Ovary (tissue), 9 donors: ENCODE data around the gene TMCC3. TPM values are rescaled to one million over a fixed set of nuclear protein-coding genes. Genes with fewer than 3 reads are reported as not detected.

Experiments used
- DNase-seq, 5 donors: peaks; one replicate each; pipeline ENCODE4 v3.0.0-alpha.2; 2019 to 2020
- H3K27ac ChIP-seq, 2 donors: fragments of 200-600 bp; one replicate each; pipeline versions ENCODE4 v1.5.1 to v1.8.0; 2019 to 2022
- H3K27me3 ChIP-seq: fragments of 200-600 bp; one replicate; pipeline ENCODE4 v1.8.0; 2022
- H3K36me3 ChIP-seq: fragments of 200-600 bp; sonication (generic); one replicate; pipeline ENCODE4 v1.5.1; 2019
- H3K4me1 ChIP-seq: one replicate; pipeline ENCODE4 v1.8.1; 2013; ENCODE audit warnings: mild to moderate bottlenecking, moderate library complexity; ENCODE audit not compliant: insufficient read depth
- H3K4me3 ChIP-seq: fragments of 200-600 bp; sonication (generic); one replicate; pipeline ENCODE4 v1.5.1; 2017
- H3K9me3 ChIP-seq, 2 donors: fragments of 200-600 bp in 1 of 2; sonication (generic) in 1 of 2; one replicate each; pipeline versions ENCODE4 v1.5.1 to v1.8.1; 2013 to 2019; ENCODE audit warnings: mild to moderate bottlenecking in 1 of 2, moderate library complexity in 1 of 2
- CTCF ChIP-seq, 3 donors: fragments of 450-650 bp in 2 of 3; fragments of 200-600 bp in 1 of 3; IDR thresholded peaks; one replicate each; pipeline versions ENCODE4 v1.5.1 to v1.8.0; 2016 to 2022; ENCODE audit warnings: antibody characterized with exemption in 3 of 3, mild to moderate bottlenecking in 1 of 3
- EP300 ChIP-seq: sonication (generic); formaldehyde crosslinking; IDR thresholded peaks from one replicate; pipeline ENCODE4 v1.6.1; 2017; ENCODE audit warnings: antibody characterized with exemption
- POLR2A ChIP-seq: fragments of 450-650 bp; IDR thresholded peaks from one replicate; pipeline ENCODE4 v1.6.1; 2017; ENCODE audit warnings: antibody characterized with exemption, mild to moderate bottlenecking, moderate library complexity
- WGBS, 3 donors: extraction: QIAGEN DNeasy Blood & Tissue Kit in 1 of 3; methylation state at CpG; one replicate each; pipeline versions ENCODE4 v1.1.5 to v1.1.7; 2013 to 2017; 5-methylcytosine and 5-hydroxymethylcytosine counted together
- intact Hi-C, 4 donors: fragments of 100-400 bp; cut with DNase I; formaldehyde crosslinking; loops; one replicate each; pipeline versions ENCODE4 v1.11.0 to v1.15.1; 2022 to 2023
- polyA plus RNA-seq, 2 donors: library from polyadenylated mRNA; stranded (reverse); fragments of 200-250 nt in 1 of 2; fragments of 350-450 nt in 1 of 2; fragmentation: Illumina TruSeq in 1 of 2; extraction: RNeasy Lipid Tissue Mini Kit (QIAGEN cat#74804) in 1 of 2; gene quantifications; one replicate each; pipeline ENCODE4 v1.2.3, GENCODE V29; 2013 to 2014
- total RNA-seq, 7 donors: library from RNA; depleted of rRNA in 2 of 7; stranded (reverse); fragments of >200 nt in 2 of 7; fragmentation: NEBNext Ultra II Directional in 3 of 7; extraction: Animal tissue kit (Norgen Biotek cat#: 25700) in 3 of 7; gene quantifications; one replicate each; pipeline versions ENCODE4 v1.1.0 to v1.2.4, GENCODE V29; 2016 to 2023
- donor health status: DM: no; HTN: no; CAD: no; lungs with moderate emphysema.
- donor health status: DM: no; HTN: no; CAD: no.
- donor health status: Bipolar disorder and iron deficiency.
- donor health status: DM: yes; HTN: yes; CAD: no.
- donor health status: DM: no; HTN: no; CAD: no.
- donor health status: DM: yes; HTN: yes; CAD: no.

The TMCC3 gene
- total and polyA plus RNA-seq, 9 donors: 4.8 to 24.6 (median 9.6) TPM

GRCh38 chr12:94648578-94648977 is 1.8 kb downstream of the TMCC3 start:
- intact Hi-C loops: loop anchor here in 1 of 4 donors (10.0 kb wide), 1 partner anchor 226 kb away; no protein-coding TSS in a partner anchor
- Histone ChIP-seq H3K27me3 (no peaks in the 10 kb centered on the region), H3K9me3 (no peaks in the 10 kb centered on the region), H3K4me3 (no peak overlapping the region), H3K4me1 (no peaks in the 10 kb centered on the region), H3K36me3 (no peaks in the 10 kb centered on the region), H3K27ac (no peak overlapping the region)
- TF ChIP-seq EP300 (no peak), POLR2A (no peak), CTCF (IDR thresholded peaks at IDR 0.05) (no peak)
- no peak for DNase-seq
- WGBS, 3 donors: 72 to 88% (median 79%) methylated on average over 4 of the region's 4 CpGs

GRCh38 chr12:94644141-94644979 is 6.0 kb downstream of the TMCC3 start:
- H3K9me3 ChIP-seq: no peaks in the 10 kb centered on the region
- WGBS, 3 donors: 72 to 77% (median 76%) methylated on average over 14 of the region's 14 CpGs
- no peaks in the 10 kb centered on the region for H3K4me1 ChIP-seq
- H3K36me3 ChIP-seq: no peaks in the 10 kb centered on the region
- H3K4me3 ChIP-seq: no peak overlapping the region
- H3K27ac ChIP-seq: no peak overlapping the region
- no peaks in the 10 kb centered on the region for H3K27me3 ChIP-seq
- DNase-seq: no peak
- intact Hi-C loops: loop anchor here in 1 of 4 donors (10.0 kb wide), 1 partner anchor 230 kb away; no protein-coding TSS in a partner anchor
- TF ChIP-seq EP300 (no peak), CTCF (IDR thresholded peaks at IDR 0.05) (no peak), POLR2A (no peak)

- Histone ChIP-seq H3K27ac (no peak overlapping the region), H3K36me3 (no peaks in the 10 kb centered on the region), H3K9me3 (no peaks in the 10 kb centered on the region), H3K27me3 (no peaks in the 10 kb centered on the region), H3K4me1 (no peaks in the 10 kb centered on the region), H3K4me3 (no peak overlapping the region)
- DNase-seq: no peak
- TF ChIP-seq POLR2A: no peak
- TF ChIP-seq EP300: no peak
- no peak for TF ChIP-seq CTCF (IDR thresholded peaks at IDR 0.05)
- intact Hi-C loops: loop anchor here in 1 of 4 donors (10.0 kb wide), 1 partner anchor 231 kb away; no protein-coding TSS in a partner anchor
- WGBS, 3 donors: 92 to 97% (median 97%) methylated on average over 3 of the region's 3 CpGs
Observed at GRCh38 chr12:94643606-94644005, 6.8 kb downstream of the TMCC3 start.

- H3K27ac ChIP-seq: no peak overlapping the region
- no peaks in the 10 kb centered on the region for H3K9me3 ChIP-seq
- H3K4me3 ChIP-seq: no peak overlapping the region
- no peaks in the 10 kb centered on the region for H3K36me3 ChIP-seq
- no peaks in the 10 kb centered on the region for H3K27me3 ChIP-seq
- H3K4me1 ChIP-seq: no peaks in the 10 kb centered on the region
- DNase-seq: no peak
- intact Hi-C loops: loop anchor here in 1 of 4 donors (10.0 kb wide), 1 partner anchor 234 kb away; no protein-coding TSS in a partner anchor
- TF ChIP-seq EP300: no peak
- no peak for TF ChIP-seq POLR2A
- TF ChIP-seq CTCF (IDR thresholded peaks at IDR 0.05): no peak
- 94 to 96% (median 95%) methylated on average over 7 of the region's 7 CpGs for WGBS, 3 donors
Observed at GRCh38 chr12:94641283-94641682, 9.1 kb downstream of the TMCC3 start.
